Kidney epithelial cell (primary cell): ENCODE measurements around the gene PEX11A. TPM values are rescaled to one million over a fixed set of nuclear protein-coding genes. Genes with fewer than 3 reads are reported as not detected.

Experiments used
- DNase-seq: peaks from one replicate; pipeline ENCODE4 v3.0.0-alpha.2; 2010; ENCODE audit warnings: low read depth
- H3K27me3 ChIP-seq: 2 replicates; pipeline ENCODE4 v1.6.0; 2011; ENCODE audit warnings: low read length; ENCODE audit not compliant: control insufficient read depth, insufficient read depth
- H3K36me3 ChIP-seq: 2 replicates; pipeline ENCODE4 v1.5.1; 2011; ENCODE audit warnings: low read length; ENCODE audit not compliant: control insufficient read depth, insufficient read depth
- H3K4me3 ChIP-seq: 2 replicates; pipeline ENCODE4 v1.5.1; 2011; ENCODE audit warnings: low read depth, mild to moderate bottlenecking, control low read depth, low read length
- CTCF ChIP-seq: IDR thresholded peaks from 2 replicates; pipeline ENCODE4 v1.5.1; 2011; ENCODE audit warnings: mild to moderate bottlenecking, moderate library complexity, low read length, control low read depth, inconsistent platforms; ENCODE audit not compliant: insufficient read depth, poor library complexity, severe bottlenecking
- total RNA-seq: library from RNA; depleted of rRNA; stranded (reverse); fragments of >200 nt; gene quantifications from 2 replicates; pipeline ENCODE4 v1.2.3, GENCODE V29; 2015

PEX11A gene
- total RNA-seq, 1 donor from 2014 or later: 4.8 TPM

GRCh38 chr15:89641053-89641452, 49.5 kb downstream of the PEX11A start:
- no peaks in the 10 kb centered on the region for H3K36me3 ChIP-seq
- no peak for DNase-seq
- no peaks in the 10 kb centered on the region for H3K27me3 ChIP-seq
- TF ChIP-seq CTCF: no peak
- H3K4me3 ChIP-seq: no peak overlapping the region

GRCh38 chr15:89640245-89640644, 50.3 kb downstream of the PEX11A start:
- Histone ChIP-seq H3K4me3 (no peak overlapping the region), H3K36me3 (no peaks in the 10 kb centered on the region), H3K27me3 (no peaks in the 10 kb centered on the region)
- no peak for TF ChIP-seq CTCF
- DNase-seq: no peak

- no peak overlapping the region for H3K4me3 ChIP-seq
- peaks cover 2% of the 10 kb centered on the region for H3K36me3 ChIP-seq
- no peak for TF ChIP-seq CTCF
Measured at GRCh38 chr15:89633585-89633984, 57.0 kb downstream of the PEX11A start.

GRCh38 chr15:89632563-89633430, 57.8 kb downstream of the PEX11A start:
- no peak overlapping the region for H3K4me3 ChIP-seq
- no peak for DNase-seq
- H3K27me3 ChIP-seq: no peaks in the 10 kb centered on the region
- TF ChIP-seq CTCF: no peak
- H3K36me3 ChIP-seq: peaks cover 3% of the 10 kb centered on the region

More at GRCh38 chr15:89633585-89633984, 57.0 kb downstream of the PEX11A start:
- no peak for DNase-seq
- H3K27me3 ChIP-seq: no peaks in the 10 kb centered on the region

GRCh38 chr15:89631902-89632264, 58.7 kb downstream of the PEX11A start:
- no peak for DNase-seq
- H3K4me3 ChIP-seq: no peak overlapping the region
- TF ChIP-seq CTCF: no peak
- peaks cover 3% of the 10 kb centered on the region for H3K36me3 ChIP-seq
- no peaks in the 10 kb centered on the region for H3K27me3 ChIP-seq

Other genes starting within 250 kb of the PEX11A start
- gene RHCG, start 194.2 kb downstream of the PEX11A start, total RNA-seq: 0.04 and 0.21 TPM in 2 replicates
- 1.7 and 2.2 TPM in 2 replicates for gene TICRR, start 115.3 kb downstream of the PEX11A start, total RNA-seq
- gene KIF7, start 35.3 kb downstream of the PEX11A start, total RNA-seq: 5.4 and 7.4 TPM in 2 replicates
- 0.08 TPM in 1 of 2 replicates, not detected in the other for gene PLIN1, start 11.4 kb downstream of the PEX11A start, total RNA-seq
- 0.25 and 0.41 TPM in 2 replicates for gene WDR93, start 57 bp upstream of the PEX11A start, total RNA-seq
- 2.6 and 2.8 TPM in 2 replicates for gene MESP1, start 60.5 kb upstream of the PEX11A start, total RNA-seq
- gene MESP2, start 85.6 kb upstream of the PEX11A start, total RNA-seq: 0.27 and 0.29 TPM in 2 replicates
- 9.4 and 11.6 TPM in 2 replicates for gene ANPEP, start 124.1 kb upstream of the PEX11A start, total RNA-seq
- 47.1 and 66.6 TPM in 2 replicates for gene AP3S2, start 203.2 kb upstream of the PEX11A start, total RNA-seq
- 10.5 and 11.2 TPM in 2 replicates for gene ARPIN, start 222.2 kb upstream of the PEX11A start, total RNA-seq